Measurements from ENCODE around the gene JPH2. TPM values are rescaled to one million over a fixed set of nuclear protein-coding genes. Genes with fewer than 3 reads are reported as not detected.
"Not testable (repeated sequence)": the region's sequence is repeated elsewhere in the genome, so short reads cannot be mapped to it uniquely, and the experiment has no call there.

The JPH2 gene
- total RNA-seq, 2 experiments from 2014 or later: not detected

GRCh38 chr20:44199877-44200276 is 12.9 kb upstream of the JPH2 start:
- no peaks in the 10 kb centered on the region for H3K9me3 Mint-ChIP-seq
- intact Hi-C loops (cut with micrococcal nuclease): loop anchor here (10.0 kb wide), 1 partner anchor 445 kb away; no protein-coding TSS in a partner anchor

GRCh38 chr20:44198872-44199271 is 11.9 kb upstream of the JPH2 start:
- peaks cover 32% of the 10 kb centered on the region for H3K4me1 Mint-ChIP-seq (ENCODE audit: low read depth)
- no peaks in the 10 kb centered on the region for H3K27me3 Mint-ChIP-seq
- DNase-seq: peak; percentile 54
- POLR2A ChIA-PET: no interaction called here
- H3K9me3 Mint-ChIP-seq: no peaks in the 10 kb centered on the region
- H3K36me3 Mint-ChIP-seq: peaks cover 37% of the 10 kb centered on the region
- intact Hi-C loops (cut with micrococcal nuclease): loop anchor here (10.0 kb wide), 1 partner anchor 444 kb away; no protein-coding TSS in a partner anchor
- no peak overlapping the region for H3K4me3 Mint-ChIP-seq
- CTCF ChIA-PET: interaction anchor here (1.9 kb wide), 1 partner anchor 82 kb away, joined by 9 read pairs; no protein-coding TSS in a partner anchor
- H3K27ac Mint-ChIP-seq: peak overlapping the region; percentile 79

More at GRCh38 chr20:44199877-44200276, 12.9 kb upstream of the JPH2 start:
- CTCF ChIA-PET: interaction anchor here (1.1 kb wide), 1 partner anchor 10 kb away, joined by 3 read pairs; no protein-coding TSS in a partner anchor
- POLR2A ChIA-PET: no interaction called here
- H3K27ac Mint-ChIP-seq: peak overlapping the region; percentile 47
- no peak for DNase-seq
- H3K4me1 Mint-ChIP-seq (ENCODE audit: low read depth): peaks cover 37% of the 10 kb centered on the region
- peaks cover 39% of the 10 kb centered on the region for H3K36me3 Mint-ChIP-seq
- H3K27me3 Mint-ChIP-seq: no peaks in the 10 kb centered on the region
- H3K4me3 Mint-ChIP-seq: no peak overlapping the region

DNA sequence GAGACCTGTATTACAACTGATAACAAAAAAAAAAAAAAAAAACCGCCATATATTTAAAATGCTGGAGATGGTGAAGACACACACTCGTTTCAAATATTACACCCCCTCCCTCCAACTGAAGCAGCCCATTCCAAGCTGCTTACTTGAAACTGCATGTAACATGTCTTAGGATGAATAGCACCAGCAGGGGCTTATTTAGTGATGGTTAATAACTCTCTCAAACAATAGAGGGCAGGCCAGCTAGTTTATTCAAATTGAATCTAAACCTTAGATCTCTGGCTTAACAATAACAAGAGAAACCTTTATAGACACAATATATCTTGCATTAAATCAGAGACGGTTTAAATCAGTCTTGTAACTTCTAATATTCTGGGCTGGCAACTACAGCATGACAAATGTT is 9.3 kb upstream of the JPH2 start:
- Mint-ChIP-seq H3K9me3 (no peaks in the 10 kb centered on the region), H3K27ac (no peak overlapping the region), H3K36me3 (peaks cover 27% of the 10 kb centered on the region), H3K4me1 (ENCODE audit: low read depth) (peaks cover 18% of the 10 kb centered on the region), H3K4me3 (no peak overlapping the region), H3K27me3 (no peaks in the 10 kb centered on the region)
- ChIA-PET POLR2A (no interaction called here), CTCF (interaction anchor here (0.7 to 3.2 kb wide), 4 partner anchors 17 to 104 kb away, joined by 3 to 12 read pairs (median 6); no protein-coding TSS in a partner anchor)
- intact Hi-C loops (cut with micrococcal nuclease): loop anchor here (10.0 kb wide), 1 partner anchor 441 kb away; no protein-coding TSS in a partner anchor
- no peak for DNase-seq

DNA sequence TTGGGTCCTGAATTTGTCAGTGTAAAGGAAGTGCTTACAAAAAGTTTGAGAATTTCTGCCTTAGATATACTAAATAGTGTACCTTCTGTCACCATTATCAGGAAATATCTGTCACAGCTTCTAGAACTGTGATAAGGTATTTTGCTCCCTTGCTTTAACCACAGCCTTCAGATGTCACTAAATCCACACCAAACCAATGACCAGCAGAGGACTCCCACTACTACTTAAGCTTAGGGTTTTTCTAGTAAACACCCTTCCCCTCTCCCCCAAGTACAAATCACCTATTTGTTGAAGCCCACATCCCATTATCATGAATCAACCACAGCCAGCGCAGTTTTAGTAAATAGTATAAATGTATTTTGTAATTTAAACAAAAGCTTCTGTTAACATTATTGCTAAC is 8.6 kb upstream of the JPH2 start:
- H3K27me3 Mint-ChIP-seq: peaks cover 3% of the 10 kb centered on the region
- peaks cover 17% of the 10 kb centered on the region for H3K4me1 Mint-ChIP-seq (ENCODE audit: low read depth)
- CTCF ChIA-PET: interaction anchor here (0.7 to 3.2 kb wide), 4 partner anchors 18 to 103 kb away, joined by 3 to 12 read pairs (median 6); no protein-coding TSS in a partner anchor
- peaks cover 24% of the 10 kb centered on the region for H3K36me3 Mint-ChIP-seq
- H3K4me3 Mint-ChIP-seq: no peak overlapping the region
- no peaks in the 10 kb centered on the region for H3K9me3 Mint-ChIP-seq
- no peak for DNase-seq
- no peak overlapping the region for H3K27ac Mint-ChIP-seq
- intact Hi-C loops (cut with micrococcal nuclease): loop anchor here (10.0 kb wide), 1 partner anchor 441 kb away; no protein-coding TSS in a partner anchor
- POLR2A ChIA-PET: no interaction called here

DNA sequence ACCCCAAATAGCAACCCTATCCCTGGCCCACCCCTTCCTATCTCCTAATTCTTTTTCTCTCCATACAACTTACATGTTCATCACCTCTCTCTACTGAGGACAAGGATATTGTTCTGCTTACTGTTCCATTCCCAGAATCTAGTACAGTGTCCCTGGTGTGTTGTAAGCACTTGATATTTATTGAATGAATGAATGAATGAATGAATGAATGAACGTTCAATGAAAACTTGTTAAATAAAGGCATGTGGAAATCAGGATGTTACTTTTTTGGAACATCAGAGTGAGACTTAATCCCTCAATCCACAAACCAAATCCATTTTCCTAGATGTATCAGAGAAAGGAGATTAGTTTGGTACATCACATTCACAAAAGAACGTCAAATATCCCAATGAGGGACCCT is 6.8 kb upstream of the JPH2 start:
- ChIA-PET CTCF (no interaction called here), POLR2A (no interaction called here)
- Mint-ChIP-seq H3K36me3 (peaks cover 13% of the 10 kb centered on the region), H3K27me3 (peaks cover 8% of the 10 kb centered on the region), H3K9me3 (no peaks in the 10 kb centered on the region), H3K4me3 (no peak overlapping the region), H3K4me1 (ENCODE audit: low read depth) (peaks cover 2% of the 10 kb centered on the region), H3K27ac (no peak overlapping the region)
- intact Hi-C loops (cut with micrococcal nuclease): loop anchor here (10.0 kb wide), 1 partner anchor 439 kb away; no protein-coding TSS in a partner anchor
- DNase-seq: no peak

GRCh38 chr20:44191640-44192039 is 4.7 kb upstream of the JPH2 start:
- DNase-seq; H3K4me1 Mint-ChIP-seq (ENCODE audit: low read depth); H3K4me3 Mint-ChIP-seq; H3K9me3 Mint-ChIP-seq; H3K27ac Mint-ChIP-seq; POLR2A ChIA-PET; H3K36me3 Mint-ChIP-seq: not testable (repeated sequence)
- intact Hi-C loops (cut with micrococcal nuclease): loop anchor here (10.0 kb wide), 1 partner anchor 437 kb away; no protein-coding TSS in a partner anchor
- CTCF ChIA-PET: interaction anchor here (9.6 kb wide), 1 partner anchor 76 kb away, joined by 174 read pairs; no protein-coding TSS in a partner anchor
- peaks cover 22% of the 10 kb centered on the region for H3K27me3 Mint-ChIP-seq

- H3K36me3 Mint-ChIP-seq; H3K4me1 Mint-ChIP-seq (ENCODE audit: low read depth); POLR2A ChIA-PET; H3K4me3 Mint-ChIP-seq; H3K27ac Mint-ChIP-seq; H3K9me3 Mint-ChIP-seq: not testable (repeated sequence)
- H3K27me3 Mint-ChIP-seq: peaks cover 34% of the 10 kb centered on the region
- CTCF ChIA-PET: interaction anchor here (0.7 to 9.6 kb wide), 35 partner anchors 9 to 741 kb away, joined by 3 to 174 read pairs (median 4); partner anchors contain the start of gene FITM2
- DNase-seq: peak; percentile 57
- intact Hi-C loops (cut with micrococcal nuclease): loop anchor here (1.0 to 10.0 kb wide), 2 partner anchors 74 to 436 kb away; no protein-coding TSS in a partner anchor
Observed at GRCh38 chr20:44190197-44190852, 3.3 kb upstream of the JPH2 start.

- no peak for DNase-seq
- ChIA-PET CTCF (interaction anchor here (0.9 to 9.6 kb wide), 6 partner anchors 9 to 739 kb away, joined by 3 to 174 read pairs (median 8); no protein-coding TSS in a partner anchor), POLR2A (no interaction called here)
- intact Hi-C loops (cut with micrococcal nuclease): no loop called here
- no peak overlapping the region for H3K4me3 Mint-ChIP-seq
- no peaks in the 10 kb centered on the region for H3K36me3 Mint-ChIP-seq
- no peak overlapping the region for H3K27ac Mint-ChIP-seq
- no peaks in the 10 kb centered on the region for H3K9me3 Mint-ChIP-seq
- H3K27me3 Mint-ChIP-seq: peaks cover 42% of the 10 kb centered on the region
- peaks cover 6% of the 10 kb centered on the region for H3K4me1 Mint-ChIP-seq (ENCODE audit: low read depth)
Observed at GRCh38 chr20:44188752-44189151, 1.8 kb upstream of the JPH2 start.

DNA sequence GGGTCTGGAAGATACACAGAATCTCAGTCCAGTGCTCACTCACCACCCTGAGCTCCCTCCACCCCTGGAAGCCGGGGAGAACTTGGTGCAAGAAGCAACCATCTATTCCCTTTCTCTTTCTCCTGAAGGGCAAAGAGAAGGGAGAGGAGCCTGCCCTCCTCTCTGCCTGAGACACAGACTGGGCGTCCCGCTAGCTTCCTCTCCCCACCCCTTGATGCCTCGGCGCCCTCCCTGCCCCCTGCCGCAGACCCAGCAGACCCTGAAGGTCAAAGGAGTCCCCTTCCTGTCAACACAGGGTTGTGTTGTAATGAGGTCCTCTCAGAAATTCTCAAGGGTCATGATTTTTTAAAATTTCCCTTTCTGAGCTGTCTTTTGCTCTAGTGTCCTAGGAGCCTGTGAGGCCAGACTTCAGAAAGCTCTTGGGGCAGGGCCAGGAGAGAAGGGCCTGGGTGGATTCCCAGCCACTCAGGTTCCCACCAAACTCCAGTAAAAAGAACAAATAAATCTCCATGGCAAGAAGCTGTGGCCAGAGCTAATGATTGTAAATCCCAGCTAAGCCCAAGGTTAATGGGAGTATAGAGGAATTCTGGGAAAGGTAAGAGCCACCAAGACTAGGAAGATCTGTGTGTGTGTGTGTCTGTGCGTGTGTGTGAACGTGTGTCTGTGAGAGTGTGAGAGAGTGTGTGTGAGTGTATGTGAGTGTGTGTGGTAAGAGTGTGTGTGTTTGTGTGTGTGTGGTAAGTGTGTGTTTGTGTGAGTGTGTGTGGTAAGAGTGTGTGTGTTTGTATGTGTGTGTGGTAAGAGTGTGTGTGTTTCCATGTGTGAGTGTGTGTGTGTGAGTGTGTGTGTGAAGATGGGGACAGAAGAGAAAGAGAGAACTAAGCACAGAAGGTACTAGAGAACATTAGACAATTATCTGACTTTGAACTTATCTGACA is 1.1 kb upstream of the JPH2 start:
- Mint-ChIP-seq H3K36me3 (no peaks in the 10 kb centered on the region), H3K9me3 (no peaks in the 10 kb centered on the region), H3K4me3 (no peak overlapping the region), H3K27me3 (peaks cover 42% of the 10 kb centered on the region), H3K27ac (no peak overlapping the region), H3K4me1 (ENCODE audit: low read depth) (peaks cover 6% of the 10 kb centered on the region)
- ChIA-PET POLR2A (no interaction called here), CTCF (interaction anchor here (0.9 to 9.6 kb wide), 6 partner anchors 8 to 739 kb away, joined by 3 to 174 read pairs (median 5); no protein-coding TSS in a partner anchor)
- intact Hi-C loops (cut with micrococcal nuclease): no loop called here
- no peak for DNase-seq

GRCh38 chr20:44186674-44187053 is 324 bp downstream of the JPH2 start:
- Mint-ChIP-seq H3K27ac (no peak overlapping the region), H3K9me3 (no peaks in the 10 kb centered on the region), H3K36me3 (no peaks in the 10 kb centered on the region), H3K27me3 (peaks cover 48% of the 10 kb centered on the region), H3K4me3 (no peak overlapping the region), H3K4me1 (ENCODE audit: low read depth) (peaks cover 6% of the 10 kb centered on the region)
- no peak for DNase-seq
- CTCF ChIA-PET: interaction anchor here (9.6 kb wide), 1 partner anchor 71 kb away, joined by 174 read pairs; no protein-coding TSS in a partner anchor
- intact Hi-C loops (cut with micrococcal nuclease): no loop called here
- POLR2A ChIA-PET: no interaction called here

- H3K27me3 Mint-ChIP-seq: peaks cover 48% of the 10 kb centered on the region
- CTCF ChIA-PET: interaction anchor here (9.6 kb wide), 1 partner anchor 70 kb away, joined by 174 read pairs; no protein-coding TSS in a partner anchor
- H3K4me3 Mint-ChIP-seq: no peak overlapping the region
- intact Hi-C loops (cut with micrococcal nuclease): no loop called here
- no peak for DNase-seq
- H3K4me1 Mint-ChIP-seq (ENCODE audit: low read depth): peaks cover 6% of the 10 kb centered on the region
- no peaks in the 10 kb centered on the region for H3K36me3 Mint-ChIP-seq
- POLR2A ChIA-PET: no interaction called here
- H3K9me3 Mint-ChIP-seq: no peaks in the 10 kb centered on the region
- H3K27ac Mint-ChIP-seq: no peak overlapping the region
Observed at GRCh38 chr20:44186201-44186600, 787 bp downstream of the JPH2 start.
